Activated T-cell treated with anti-CD3 and anti-CD28 coated beads for 24 hours (primary cell): ENCODE results near the gene ATP2A3.

Source experiments
- DNase-seq: peaks from one replicate; pipeline ENCODE4 v3.0.0-alpha.2; 2020; ENCODE audit warnings: low read depth

The ATP2A3 gene

GRCh38 chr17:3890082-3890877 is 74.0 kb downstream of the ATP2A3 start:
- DNase-seq, result no peak

- DNase-seq, result no peak
Observed at GRCh38 chr17:3889325-3890012, 74.8 kb downstream of the ATP2A3 start.

GRCh38 chr17:3888343-3889171 is 75.7 kb downstream of the ATP2A3 start:
- DNase-seq, result no peak

- no peak for DNase-seq
Observed at GRCh38 chr17:3887804-3888203, 76.4 kb downstream of the ATP2A3 start.

- no peak for DNase-seq
Observed at GRCh38 chr17:3887394-3887793, 76.8 kb downstream of the ATP2A3 start.

GRCh38 chr17:3886776-3887175 is 77.5 kb downstream of the ATP2A3 start:
- DNase-seq, result no peak

- no peak for DNase-seq
Observed at GRCh38 chr17:3885970-3886369, 78.3 kb downstream of the ATP2A3 start.

GRCh38 chr17:3885271-3885670 is 79.0 kb downstream of the ATP2A3 start:
- no peak for DNase-seq

- DNase-seq, result no peak
Observed at GRCh38 chr17:3884188-3884587, 80.0 kb downstream of the ATP2A3 start.

GRCh38 chr17:3882276-3882675 is 82.0 kb downstream of the ATP2A3 start:
- no peak for DNase-seq

- no peak for DNase-seq
Observed at GRCh38 chr17:3880983-3881382, 83.3 kb downstream of the ATP2A3 start.

- DNase-seq, result no peak
Observed at GRCh38 chr17:3879591-3880417, 84.4 kb downstream of the ATP2A3 start.

- DNase-seq, result no peak
Observed at GRCh38 chr17:3879186-3879585, 85.1 kb downstream of the ATP2A3 start.

- no peak for DNase-seq
Observed at GRCh38 chr17:3877220-3877619, 87.0 kb downstream of the ATP2A3 start.

- DNase-seq, result no peak
Observed at GRCh38 chr17:3875317-3875716, 88.9 kb downstream of the ATP2A3 start.
